SU-DHL-6 (cell line): ENCODE results near the gene DGKH.

ENCODE experiments used
- H2AFZ ChIP-seq: fragments of 200-600 bp; sonication (generic); 2 replicates; pipeline ENCODE4 v1.6.1; 2014; ENCODE audit warnings: low read depth, mild to moderate bottlenecking, moderate library complexity, mixed read lengths, antibody characterized with exemption, low read length; ENCODE audit not compliant: severe bottlenecking
- H3F3A ChIP-seq: fragments of 200-600 bp; shearing (Covaris generic); 2 replicates; pipeline ENCODE4 v1.6.0; 2016; ENCODE audit warnings: antibody characterized with exemption, mild to moderate bottlenecking; ENCODE audit not compliant: insufficient read depth
- H3K27ac ChIP-seq: fragments of 200-600 bp; sonication (generic); 2 replicates; pipeline ENCODE4 v1.5.1; 2016; ENCODE audit warnings: low read depth, mild to moderate bottlenecking, low read length, moderate library complexity, mixed read lengths
- H3K27me3 ChIP-seq: fragments of 200-600 bp; sonication (generic), shearing (Covaris generic); 2 replicates; pipeline ENCODE4 v1.6.0; 2014; ENCODE audit warnings: mild to moderate bottlenecking, low read length
- H3K36me3 ChIP-seq: fragments of 200-600 bp; sonication (generic); 2 replicates; pipeline ENCODE4 v1.6.1; 2014; ENCODE audit warnings: mild to moderate bottlenecking, low read length, mixed read lengths
- H3K4me2 ChIP-seq: fragments of 300-600, 200-600 bp; shearing (Covaris generic), sonication (generic); 2 replicates; pipeline ENCODE4 v1.6.0; 2014; ENCODE audit warnings: low read length, low read depth, mild to moderate bottlenecking; ENCODE audit not compliant: poor library complexity, severe bottlenecking
- H3K4me3 ChIP-seq: fragments of 200-600 bp; sonication (generic); 2 replicates; pipeline ENCODE4 v1.5.1; 2014; ENCODE audit warnings: antibody characterized with exemption, low read length, mild to moderate bottlenecking, mixed read lengths; ENCODE audit not compliant: insufficient read depth, poor library complexity, severe bottlenecking
- H3K79me2 ChIP-seq: fragments of 200-600 bp; sonication (generic); 2 replicates; pipeline ENCODE4 v1.6.1; 2014; ENCODE audit warnings: mild to moderate bottlenecking, low read length, moderate library complexity; ENCODE audit not compliant: insufficient read depth
- H3K9ac ChIP-seq: fragments of 200-600 bp; sonication (generic); 2 replicates; pipeline ENCODE4 v1.7.0; 2014; ENCODE audit warnings: mild to moderate bottlenecking, low read length
- H3K9me2 ChIP-seq: fragments of 200-600 bp; sonication (generic); replicated peaks from 2 replicates; pipeline ENCODE4 v1.6.1; 2014; ENCODE audit warnings: low read length; ENCODE audit not compliant: insufficient read depth
- H3K9me3 ChIP-seq: fragments of 200-600 bp; sonication (generic); 2 replicates; pipeline ENCODE4 v1.6.1; 2014; ENCODE audit warnings: low read length, mixed read lengths; ENCODE audit not compliant: insufficient read depth
- H4K20me1 ChIP-seq: fragments of 200-600 bp; sonication (generic); 2 replicates; pipeline ENCODE4 v1.6.1; 2014; ENCODE audit warnings: low read depth, mild to moderate bottlenecking, antibody characterized with exemption, low read length, moderate library complexity, mixed read lengths
- EZH2phosphoT487 ChIP-seq: fragments of 200-600 bp; sonication (generic), shearing (Covaris generic); conservative IDR thresholded peaks from 2 replicates; pipeline ENCODE4 v1.6.1; 2018; ENCODE audit warnings: mild to moderate bottlenecking, antibody characterized with exemption, low read length, moderate library complexity, mixed read lengths
- TF ChIP-seq, protein P1 (sequence below): fragments of 200-600 bp; sonication (generic); IDR thresholded peaks from one replicate; pipeline ENCODE4 v1.5.1; 2017; ENCODE audit warnings: antibody characterized with exemption, mild to moderate bottlenecking, low read length, moderate library complexity; ENCODE audit not compliant: insufficient read depth, poor library complexity, severe bottlenecking

DGKH gene

DNA sequence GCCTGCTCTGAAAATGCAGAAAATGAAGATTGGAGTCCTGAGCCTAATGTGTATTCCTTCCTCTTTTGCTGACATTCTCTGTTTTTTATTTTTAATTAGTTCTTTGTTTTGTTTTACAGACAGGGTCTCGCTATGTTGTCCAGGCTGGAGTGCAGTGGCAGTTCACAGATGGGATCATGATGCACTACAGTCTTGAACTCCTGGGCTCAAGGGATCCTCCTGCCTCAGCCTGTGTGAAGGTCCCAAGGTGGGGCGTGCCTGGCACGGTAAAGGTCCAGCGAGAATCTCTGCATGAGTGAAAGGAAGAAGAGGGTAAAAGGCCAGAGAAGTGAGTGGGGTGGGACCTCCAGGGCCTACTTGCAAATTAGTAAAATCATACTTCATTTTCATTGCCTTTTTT is 34.3 kb upstream of the DGKH start:
- Histone ChIP-seq H3K9me3 (no peaks in the 10 kb centered on the region), H3K4me3 (no peak overlapping the region), H3K9me2 (no peaks in the 10 kb centered on the region), H3K27ac (no peak overlapping the region), H3K36me3 (no peaks in the 10 kb centered on the region), H3K79me2 (no peaks in the 10 kb centered on the region), H2AFZ (no peak overlapping the region), H4K20me1 (no peaks in the 10 kb centered on the region), H3K4me2 (no peak overlapping the region), H3F3A (no peaks in the 10 kb centered on the region), H3K27me3 (no peaks in the 10 kb centered on the region), H3K9ac (no peak overlapping the region)
- TF ChIP-seq, protein P1, sequence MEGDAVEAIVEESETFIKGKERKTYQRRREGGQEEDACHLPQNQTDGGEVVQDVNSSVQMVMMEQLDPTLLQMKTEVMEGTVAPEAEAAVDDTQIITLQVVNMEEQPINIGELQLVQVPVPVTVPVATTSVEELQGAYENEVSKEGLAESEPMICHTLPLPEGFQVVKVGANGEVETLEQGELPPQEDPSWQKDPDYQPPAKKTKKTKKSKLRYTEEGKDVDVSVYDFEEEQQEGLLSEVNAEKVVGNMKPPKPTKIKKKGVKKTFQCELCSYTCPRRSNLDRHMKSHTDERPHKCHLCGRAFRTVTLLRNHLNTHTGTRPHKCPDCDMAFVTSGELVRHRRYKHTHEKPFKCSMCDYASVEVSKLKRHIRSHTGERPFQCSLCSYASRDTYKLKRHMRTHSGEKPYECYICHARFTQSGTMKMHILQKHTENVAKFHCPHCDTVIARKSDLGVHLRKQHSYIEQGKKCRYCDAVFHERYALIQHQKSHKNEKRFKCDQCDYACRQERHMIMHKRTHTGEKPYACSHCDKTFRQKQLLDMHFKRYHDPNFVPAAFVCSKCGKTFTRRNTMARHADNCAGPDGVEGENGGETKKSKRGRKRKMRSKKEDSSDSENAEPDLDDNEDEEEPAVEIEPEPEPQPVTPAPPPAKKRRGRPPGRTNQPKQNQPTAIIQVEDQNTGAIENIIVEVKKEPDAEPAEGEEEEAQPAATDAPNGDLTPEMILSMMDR, result no peak
- no peak for TF ChIP-seq EZH2phosphoT487

- H3K9ac ChIP-seq, result no peak overlapping the region
- no peak overlapping the region for H3K4me3 ChIP-seq
- TF ChIP-seq, protein P1, result no peak
- TF ChIP-seq EZH2phosphoT487, result no peak
- H3K27me3 ChIP-seq, result no peaks in the 10 kb centered on the region
- no peak overlapping the region for H3K4me2 ChIP-seq
- H3F3A ChIP-seq, result no peaks in the 10 kb centered on the region
- H3K36me3 ChIP-seq, result no peaks in the 10 kb centered on the region
- H2AFZ ChIP-seq, result no peak overlapping the region
- no peaks in the 10 kb centered on the region for H4K20me1 ChIP-seq
- H3K9me3 ChIP-seq, result no peaks in the 10 kb centered on the region
- H3K79me2 ChIP-seq, result no peaks in the 10 kb centered on the region
- H3K9me2 ChIP-seq, result no peaks in the 10 kb centered on the region
- no peak overlapping the region for H3K27ac ChIP-seq
These were observed 31.2 kb upstream of the DGKH start for GRCh38 chr13:42017264-42017663.

GRCh38 chr13:42021851-42022250 is 26.6 kb upstream of the DGKH start:
- Histone ChIP-seq H3K9me2 (no peaks in the 10 kb centered on the region), H3K4me3 (no peak overlapping the region), H3K4me2 (no peak overlapping the region)

GRCh38 chr13:42022336-42022735 is 26.1 kb upstream of the DGKH start:
- H3K27ac ChIP-seq, result no peak overlapping the region
- H3K9me3 ChIP-seq, result no peaks in the 10 kb centered on the region
- no peak for TF ChIP-seq EZH2phosphoT487
- TF ChIP-seq, protein P1, result no peak
- no peaks in the 10 kb centered on the region for H4K20me1 ChIP-seq
- H3K4me2 ChIP-seq, result no peak overlapping the region
- no peak overlapping the region for H3K4me3 ChIP-seq
- no peaks in the 10 kb centered on the region for H3K79me2 ChIP-seq
- H3F3A ChIP-seq, result no peaks in the 10 kb centered on the region
- H2AFZ ChIP-seq, result no peak overlapping the region
- H3K36me3 ChIP-seq, result no peaks in the 10 kb centered on the region
- no peak overlapping the region for H3K9ac ChIP-seq
- H3K9me2 ChIP-seq, result no peaks in the 10 kb centered on the region
- no peaks in the 10 kb centered on the region for H3K27me3 ChIP-seq

More at GRCh38 chr13:42021851-42022250, 26.6 kb upstream of the DGKH start:
- no peaks in the 10 kb centered on the region for H3K79me2 ChIP-seq
- no peaks in the 10 kb centered on the region for H3F3A ChIP-seq
- no peaks in the 10 kb centered on the region for H3K27me3 ChIP-seq
- H3K36me3 ChIP-seq, result no peaks in the 10 kb centered on the region
- H4K20me1 ChIP-seq, result no peaks in the 10 kb centered on the region
- H3K9ac ChIP-seq, result no peak overlapping the region
- H3K27ac ChIP-seq, result no peak overlapping the region
- H3K9me3 ChIP-seq, result no peaks in the 10 kb centered on the region
- no peak overlapping the region for H2AFZ ChIP-seq
- TF ChIP-seq EZH2phosphoT487, result no peak
